AG09309 (cell line): ENCODE data around the gene CAMK2D.
"Not testable (repeated sequence)": the region's sequence is repeated elsewhere in the genome, so short reads cannot be mapped to it uniquely, and the experiment has no call there.

ENCODE experiments used
- DNase-seq: peaks from one replicate; pipeline ENCODE4 v3.0.0-alpha.2; 2010; ENCODE audit warnings: low read depth
- H3K4me3 ChIP-seq: 2 replicates; pipeline ENCODE4 v1.5.1; 2011; ENCODE audit warnings: mild to moderate bottlenecking, low read depth, low read length, moderate library complexity; ENCODE audit not compliant: control insufficient read depth
- TF ChIP-seq, protein P1 (sequence below): IDR thresholded peaks from 2 replicates; pipeline ENCODE4 v1.5.1; 2011; ENCODE audit warnings: mild to moderate bottlenecking, low read depth, low read length, inconsistent platforms; ENCODE audit not compliant: insufficient read depth, control insufficient read depth; ENCODE audit errors: missing control alignments

CAMK2D gene

DNA sequence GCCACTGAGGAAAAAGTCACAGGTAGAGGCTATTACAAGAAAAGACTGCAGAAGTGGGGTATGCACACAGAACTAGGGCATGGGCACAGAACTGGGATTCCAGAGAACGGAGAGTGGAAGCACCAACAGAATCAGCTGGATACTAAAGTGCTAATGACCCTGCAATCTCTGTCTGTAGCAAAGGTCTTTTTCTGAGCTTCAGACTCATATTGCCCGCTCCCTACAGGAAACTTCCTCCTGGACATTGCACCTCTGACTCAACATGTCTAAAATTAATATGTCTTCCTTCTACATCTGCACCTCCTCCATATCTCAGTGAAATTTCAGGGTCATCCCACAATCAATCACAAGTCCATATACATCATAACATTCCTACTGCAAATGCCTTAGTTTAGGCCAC is 5.3 kb upstream of the CAMK2D start:
- no peak for DNase-seq
- H3K4me3 ChIP-seq, result no peak overlapping the region
- TF ChIP-seq, protein P1, sequence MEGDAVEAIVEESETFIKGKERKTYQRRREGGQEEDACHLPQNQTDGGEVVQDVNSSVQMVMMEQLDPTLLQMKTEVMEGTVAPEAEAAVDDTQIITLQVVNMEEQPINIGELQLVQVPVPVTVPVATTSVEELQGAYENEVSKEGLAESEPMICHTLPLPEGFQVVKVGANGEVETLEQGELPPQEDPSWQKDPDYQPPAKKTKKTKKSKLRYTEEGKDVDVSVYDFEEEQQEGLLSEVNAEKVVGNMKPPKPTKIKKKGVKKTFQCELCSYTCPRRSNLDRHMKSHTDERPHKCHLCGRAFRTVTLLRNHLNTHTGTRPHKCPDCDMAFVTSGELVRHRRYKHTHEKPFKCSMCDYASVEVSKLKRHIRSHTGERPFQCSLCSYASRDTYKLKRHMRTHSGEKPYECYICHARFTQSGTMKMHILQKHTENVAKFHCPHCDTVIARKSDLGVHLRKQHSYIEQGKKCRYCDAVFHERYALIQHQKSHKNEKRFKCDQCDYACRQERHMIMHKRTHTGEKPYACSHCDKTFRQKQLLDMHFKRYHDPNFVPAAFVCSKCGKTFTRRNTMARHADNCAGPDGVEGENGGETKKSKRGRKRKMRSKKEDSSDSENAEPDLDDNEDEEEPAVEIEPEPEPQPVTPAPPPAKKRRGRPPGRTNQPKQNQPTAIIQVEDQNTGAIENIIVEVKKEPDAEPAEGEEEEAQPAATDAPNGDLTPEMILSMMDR, result no peak

DNA sequence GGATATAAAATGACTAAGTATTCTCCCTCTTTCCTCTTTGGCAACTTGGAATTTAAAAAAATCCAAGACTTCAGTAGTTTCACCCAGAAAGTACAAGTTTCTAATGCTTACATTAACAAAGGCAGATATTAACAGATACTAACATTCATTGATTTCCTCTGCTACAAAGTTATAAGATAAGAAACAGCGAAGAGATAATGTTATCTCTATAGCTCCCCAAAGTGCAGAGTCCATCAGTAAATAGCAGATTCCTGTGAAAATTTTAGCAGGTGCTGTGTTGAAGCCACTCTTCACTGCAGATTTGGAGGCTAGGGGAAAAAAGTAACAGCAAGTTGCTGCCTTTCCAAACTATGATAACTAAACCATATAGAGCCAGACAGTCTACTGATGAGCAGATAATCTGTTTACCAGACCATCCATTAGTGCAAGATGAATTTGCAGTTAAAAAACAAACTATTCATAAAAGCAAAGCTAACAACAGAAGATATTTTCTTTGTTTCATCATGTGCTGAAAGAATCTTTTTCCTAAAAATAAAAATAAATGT is 3.3 kb upstream of the CAMK2D start:
- H3K4me3 ChIP-seq, result no peak overlapping the region
- TF ChIP-seq, protein P1, result no peak
- DNase-seq, result no peak

DNA sequence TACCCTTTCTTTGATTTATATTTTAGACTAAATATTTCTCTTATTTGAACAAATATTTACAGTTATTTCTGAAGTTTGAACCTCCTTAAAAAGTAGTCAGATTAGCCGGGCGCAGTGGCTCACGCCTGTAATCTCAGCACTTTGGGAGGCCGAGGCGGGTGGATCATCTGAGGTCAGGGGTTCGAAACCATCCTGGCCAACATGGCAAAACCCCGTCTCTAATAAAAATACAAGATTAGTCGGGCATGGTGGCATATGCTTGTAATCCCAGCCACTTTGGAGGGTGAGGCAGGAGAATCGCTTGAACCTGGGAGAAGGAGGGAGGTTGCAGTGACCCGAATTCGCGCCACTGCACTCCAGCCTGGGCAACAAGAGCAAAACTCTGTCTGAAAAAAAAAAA is 2.4 kb upstream of the CAMK2D start:
- DNase-seq, result not testable (repeated sequence)

DNA sequence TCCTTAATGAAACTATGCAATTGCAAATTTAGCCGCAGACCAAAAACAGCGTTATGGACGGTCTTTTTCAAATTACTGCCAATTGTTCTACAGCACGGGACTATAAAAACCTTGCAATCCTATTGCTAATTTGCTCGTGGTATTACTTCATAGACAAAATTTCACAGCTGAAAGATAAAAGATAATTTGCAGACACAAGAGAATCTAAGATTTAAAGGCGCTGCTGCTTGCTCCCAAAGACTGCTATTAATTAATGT is 1.4 kb upstream of the CAMK2D start:
- no peak for DNase-seq
- TF ChIP-seq, protein P1, result no peak
- peak overlapping the region; percentile 98 for H3K4me3 ChIP-seq

More for the DNA sequence above, 2.4 kb upstream of the CAMK2D start:
- not testable (repeated sequence) for H3K4me3 ChIP-seq

DNA sequence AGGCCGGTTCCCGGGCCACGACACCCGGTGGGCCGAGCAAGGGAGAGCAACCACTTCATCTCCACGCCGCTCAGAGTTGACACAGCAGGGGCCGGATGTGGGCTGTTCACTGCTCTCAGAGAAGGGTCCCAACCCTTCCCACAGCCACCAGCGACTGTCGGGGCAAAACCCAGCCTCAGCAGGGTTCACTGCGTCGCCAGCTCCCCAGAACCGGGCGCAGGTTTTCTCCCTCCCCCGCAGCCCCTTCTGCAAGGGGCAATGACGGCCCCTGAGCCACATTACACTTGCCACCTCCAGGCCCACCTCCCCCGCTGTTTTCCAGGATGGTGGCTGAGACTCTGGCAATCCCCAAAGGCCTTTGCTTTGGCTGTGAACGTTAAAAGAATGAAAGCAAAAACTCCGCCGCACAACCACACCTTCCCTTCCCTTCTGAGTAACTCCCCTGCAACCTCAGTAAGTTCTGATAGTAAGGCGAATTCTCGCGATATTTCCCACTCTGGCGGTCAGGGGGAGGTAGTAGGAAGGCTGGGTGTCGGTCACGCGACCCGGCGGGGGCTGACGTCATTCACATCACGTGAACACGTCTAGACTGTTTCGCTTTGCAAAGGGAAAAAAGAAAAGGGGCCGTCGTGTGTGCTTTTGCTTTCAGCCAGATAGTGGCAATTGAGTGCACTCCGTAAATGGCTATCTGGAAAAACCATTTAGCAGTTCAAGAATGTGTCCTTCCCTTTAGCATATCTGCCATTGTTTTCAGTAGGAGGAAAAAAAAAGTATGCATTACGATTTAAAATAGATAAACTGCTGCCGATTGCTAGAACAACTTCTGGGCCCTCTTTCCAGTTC is 869 bp upstream of the CAMK2D start:
- TF ChIP-seq, protein P1, result no peak
- DNase-seq, result peak; percentile 99
- H3K4me3 ChIP-seq, result peak overlapping the region; percentile 98

DNA sequence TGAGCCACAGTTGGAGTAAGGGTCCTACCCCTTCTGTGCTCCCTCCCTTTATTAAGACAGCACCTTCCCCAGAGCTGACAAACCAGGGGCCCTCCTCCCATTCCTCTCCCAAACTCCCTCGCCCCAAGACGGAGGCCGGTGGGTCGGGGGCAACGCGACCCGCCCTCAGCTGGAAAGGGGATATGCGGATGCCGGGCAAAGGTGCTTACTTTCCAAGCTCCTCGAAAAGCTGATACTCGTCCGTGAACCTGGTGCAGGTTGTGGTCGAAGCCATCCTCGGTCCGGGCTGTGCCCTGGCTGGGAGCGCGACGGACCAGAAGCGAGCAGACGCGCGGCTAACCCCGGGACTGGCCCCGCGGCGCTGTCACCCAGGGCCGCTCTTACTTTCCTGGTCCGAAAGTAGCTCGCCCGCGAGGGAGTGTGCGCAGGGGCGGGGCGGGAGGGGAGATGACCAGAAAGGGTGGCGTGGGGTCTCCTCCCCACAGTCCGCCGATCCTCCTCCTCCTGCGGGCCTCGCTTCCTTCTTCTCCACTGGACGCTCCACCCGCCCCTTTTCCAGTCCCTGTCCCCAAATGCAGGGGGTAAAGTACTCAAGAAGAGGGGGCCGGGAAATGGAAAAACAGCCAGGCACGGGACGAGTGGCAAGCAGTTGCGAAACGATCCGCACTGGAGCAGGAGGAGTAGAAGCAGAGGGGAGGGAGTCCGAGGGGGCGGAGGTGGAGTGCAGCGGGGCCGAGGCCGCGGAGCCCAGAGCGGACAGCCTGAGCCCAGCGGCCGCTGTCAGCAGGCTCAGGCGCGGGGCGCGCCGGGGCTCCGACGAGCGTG is 531 bp downstream of the CAMK2D start:
- H3K4me3 ChIP-seq, result peak overlapping the region; percentile 98
- TF ChIP-seq, protein P1, result no peak
- DNase-seq, result no peak
